Adrenal gland (tissue), 5 donors: ENCODE results near the gene MYPN.

ENCODE experiments used
- POLR2A ChIP-seq, 2 donors: fragments of 450-650 bp; IDR thresholded peaks; one replicate each; pipeline ENCODE4 v1.6.1; 2017; ENCODE audit warnings: antibody characterized with exemption in 2 of 2, mild to moderate bottlenecking in 2 of 2, moderate library complexity in 1 of 2
- TF ChIP-seq, protein P1 (sequence below), 6 experiments: fragments of 450-650 bp in 4 of 6; fragments of 200-600 bp in 2 of 6; sonication (generic) in 1 of 6; IDR thresholded peaks; 1 replicate in 5 of 6; 2 replicates in 1 of 6; pipeline versions ENCODE4 v1.5.1 to v1.8.0; 2016 to 2021; ENCODE audit warnings: antibody characterized with exemption in 6 of 6, mild to moderate bottlenecking in 2 of 6, moderate library complexity in 1 of 6
- donor health status: DM: no; HTN: no; CAD: no.

DNA sequence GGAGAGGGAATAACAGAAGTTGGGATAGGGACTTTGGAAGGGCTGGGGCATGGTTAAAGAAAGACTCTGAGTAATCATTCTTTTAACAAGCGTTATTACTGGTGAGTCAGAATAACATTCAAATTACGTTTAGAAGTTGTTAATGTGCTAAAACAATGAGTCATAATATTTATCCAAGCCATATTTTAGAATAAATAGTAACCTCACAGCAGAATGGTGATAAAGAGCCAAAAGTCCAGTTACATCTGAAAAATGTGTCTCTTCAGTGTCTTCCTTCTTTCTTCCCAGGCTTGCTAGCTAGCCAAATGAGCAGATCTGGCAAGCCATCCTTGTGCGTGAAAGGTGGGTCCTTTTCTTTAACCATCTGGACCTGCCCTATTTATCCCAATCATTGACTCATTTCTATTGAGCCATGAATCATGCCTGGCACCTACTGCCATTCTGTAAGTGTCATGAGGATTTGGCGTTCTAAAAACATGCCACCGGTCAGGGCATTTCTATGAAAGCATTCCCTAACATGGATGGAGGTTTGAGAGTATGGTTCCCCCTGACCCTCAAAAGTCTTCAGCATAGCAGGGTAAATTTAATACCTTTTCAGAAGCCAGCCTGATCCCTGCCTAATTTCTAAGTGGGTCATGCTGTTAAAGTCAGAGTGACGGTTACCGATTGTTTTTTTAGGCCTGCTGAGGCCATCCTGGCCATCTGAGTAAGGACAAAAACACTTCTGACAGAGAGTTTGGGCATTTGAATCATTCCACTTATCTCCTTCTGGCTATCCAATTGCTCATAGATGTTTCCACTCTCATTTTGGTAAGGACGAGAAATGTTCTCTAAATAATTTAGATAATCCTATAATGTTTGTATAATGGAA lies 26.9 kb downstream of the MYPN start:
- TF ChIP-seq POLR2A (IDR thresholded peaks at IDR 0.05) = no peak
- TF ChIP-seq, protein P1, sequence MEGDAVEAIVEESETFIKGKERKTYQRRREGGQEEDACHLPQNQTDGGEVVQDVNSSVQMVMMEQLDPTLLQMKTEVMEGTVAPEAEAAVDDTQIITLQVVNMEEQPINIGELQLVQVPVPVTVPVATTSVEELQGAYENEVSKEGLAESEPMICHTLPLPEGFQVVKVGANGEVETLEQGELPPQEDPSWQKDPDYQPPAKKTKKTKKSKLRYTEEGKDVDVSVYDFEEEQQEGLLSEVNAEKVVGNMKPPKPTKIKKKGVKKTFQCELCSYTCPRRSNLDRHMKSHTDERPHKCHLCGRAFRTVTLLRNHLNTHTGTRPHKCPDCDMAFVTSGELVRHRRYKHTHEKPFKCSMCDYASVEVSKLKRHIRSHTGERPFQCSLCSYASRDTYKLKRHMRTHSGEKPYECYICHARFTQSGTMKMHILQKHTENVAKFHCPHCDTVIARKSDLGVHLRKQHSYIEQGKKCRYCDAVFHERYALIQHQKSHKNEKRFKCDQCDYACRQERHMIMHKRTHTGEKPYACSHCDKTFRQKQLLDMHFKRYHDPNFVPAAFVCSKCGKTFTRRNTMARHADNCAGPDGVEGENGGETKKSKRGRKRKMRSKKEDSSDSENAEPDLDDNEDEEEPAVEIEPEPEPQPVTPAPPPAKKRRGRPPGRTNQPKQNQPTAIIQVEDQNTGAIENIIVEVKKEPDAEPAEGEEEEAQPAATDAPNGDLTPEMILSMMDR (IDR thresholded peaks at IDR 0.05) = no peak
